T-helper 1 cell treated with Interleukin-12 subunit alpha and Interleukin-12 subunit beta and Interleukin-4 antibody, amounts not matched to agents 30 μg/mL and 1 μg/mL, for 36 hours (primary cell): ENCODE data around the gene C19orf67.
"Not testable (repeated sequence)": the region's sequence is repeated elsewhere in the genome, so short reads cannot be mapped to it uniquely, and the experiment has no call there.

Source experiments
- H3K27ac Mint-ChIP-seq: one replicate; pipeline ENCODE4 v1.8.0; 2021; ENCODE audit warnings: mild to moderate bottlenecking, mixed read lengths
- H3K27me3 Mint-ChIP-seq: one replicate; pipeline ENCODE4 v1.8.0; 2021; ENCODE audit warnings: low read depth, mixed read lengths
- H3K36me3 Mint-ChIP-seq: one replicate; pipeline ENCODE4 v1.8.0; 2021; ENCODE audit warnings: low read depth, mixed read lengths
- H3K4me1 Mint-ChIP-seq: one replicate; pipeline ENCODE4 v1.8.0; 2021; ENCODE audit warnings: low read depth, mixed read lengths
- H3K4me3 Mint-ChIP-seq: one replicate; pipeline ENCODE4 v1.8.0; 2021; ENCODE audit warnings: mild to moderate bottlenecking, moderate library complexity, mixed read lengths
- H3K9me3 Mint-ChIP-seq: one replicate; pipeline ENCODE4 v1.8.0; 2021; ENCODE audit warnings: mixed read lengths

C19orf67 gene

GRCh38 chr19:14061081-14061749, 24.4 kb downstream of the C19orf67 start:
- Mint-ChIP-seq H3K27me3 (peaks cover 48% of the 10 kb centered on the region), H3K27ac (no peak overlapping the region), H3K36me3 (no peaks in the 10 kb centered on the region), H3K4me1 (peaks cover 14% of the 10 kb centered on the region), H3K4me3 (no peak overlapping the region), H3K9me3 (no peaks in the 10 kb centered on the region)

- Mint-ChIP-seq H3K27me3 (peaks cover 48% of the 10 kb centered on the region), H3K36me3 (no peaks in the 10 kb centered on the region), H3K4me3 (no peak overlapping the region), H3K27ac (no peak overlapping the region), H3K4me1 (peaks cover 14% of the 10 kb centered on the region), H3K9me3 (no peaks in the 10 kb centered on the region)
Observed at GRCh38 chr19:14059652-14060155, 25.9 kb downstream of the C19orf67 start.

DNA sequence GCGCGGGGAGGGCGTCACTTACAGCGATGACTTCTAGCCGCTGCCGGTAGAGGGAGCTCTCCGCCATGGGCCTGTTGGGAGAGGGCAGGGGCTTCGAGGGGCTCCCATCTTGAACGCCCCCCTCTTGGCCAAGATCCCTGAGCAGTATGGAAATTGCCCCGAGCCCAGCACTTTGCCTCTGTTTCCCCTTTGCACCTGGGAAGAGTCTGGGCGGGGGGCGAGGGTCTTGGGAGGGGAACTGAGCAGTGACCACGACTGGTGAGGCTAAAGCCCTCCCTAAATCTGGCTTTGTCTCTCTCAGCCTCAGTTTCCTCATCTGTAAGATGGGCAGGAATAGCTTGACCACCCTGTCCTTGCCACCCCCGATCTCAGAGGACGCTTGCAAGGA, 26.5 kb downstream of the C19orf67 start:
- Mint-ChIP-seq H3K27me3 (peaks cover 48% of the 10 kb centered on the region), H3K36me3 (peaks cover 2% of the 10 kb centered on the region), H3K27ac (no peak overlapping the region), H3K4me3 (no peak overlapping the region), H3K4me1 (peaks cover 14% of the 10 kb centered on the region), H3K9me3 (no peaks in the 10 kb centered on the region)

DNA sequence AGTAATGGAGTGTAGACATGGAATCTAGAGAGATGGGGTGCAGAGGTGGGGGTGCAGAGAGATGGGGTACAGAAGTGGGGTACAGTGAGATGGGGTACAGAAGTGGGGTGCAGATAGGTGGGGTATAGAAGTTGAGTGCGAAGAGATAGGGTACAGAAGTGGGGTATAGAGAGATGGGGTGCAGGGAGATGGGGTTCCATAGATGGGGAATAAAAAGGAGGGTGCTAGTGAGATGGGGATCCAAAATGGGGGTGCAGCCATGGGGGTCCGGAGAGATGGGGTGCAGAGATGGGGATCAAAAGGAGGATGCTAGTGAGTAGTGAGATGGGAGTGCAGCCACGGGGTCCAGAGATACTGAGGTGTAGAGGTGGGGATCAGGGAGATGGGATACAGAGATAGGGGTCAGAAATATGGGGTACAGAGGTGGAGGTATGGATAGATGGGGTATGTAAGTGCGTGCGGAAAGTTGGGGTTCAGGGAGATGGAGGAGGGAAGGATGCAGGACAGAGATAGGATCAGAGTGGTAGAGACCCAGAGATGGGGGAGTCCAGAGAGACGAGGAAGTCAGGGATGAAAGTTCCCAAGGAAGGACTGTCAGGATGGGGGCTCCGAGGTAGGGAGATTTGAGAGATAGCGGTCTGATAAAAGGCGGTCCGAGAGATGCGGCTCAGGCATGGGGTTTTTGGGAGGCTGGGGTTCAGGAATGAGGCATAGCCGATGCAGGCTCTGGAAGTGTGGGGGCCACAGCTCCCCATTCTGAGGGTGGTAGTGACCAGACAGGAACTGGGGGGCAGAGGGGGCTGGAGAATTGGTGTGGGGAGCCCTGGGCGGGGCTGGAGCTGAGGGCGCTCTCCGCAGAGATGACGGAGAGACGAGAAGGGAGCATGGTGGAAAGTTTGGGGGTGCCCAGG, 27.1 kb downstream of the C19orf67 start:
- H3K27me3 Mint-ChIP-seq, result peaks cover 48% of the 10 kb centered on the region
- H3K4me3 Mint-ChIP-seq, result peak overlapping the region; percentile 46

DNA sequence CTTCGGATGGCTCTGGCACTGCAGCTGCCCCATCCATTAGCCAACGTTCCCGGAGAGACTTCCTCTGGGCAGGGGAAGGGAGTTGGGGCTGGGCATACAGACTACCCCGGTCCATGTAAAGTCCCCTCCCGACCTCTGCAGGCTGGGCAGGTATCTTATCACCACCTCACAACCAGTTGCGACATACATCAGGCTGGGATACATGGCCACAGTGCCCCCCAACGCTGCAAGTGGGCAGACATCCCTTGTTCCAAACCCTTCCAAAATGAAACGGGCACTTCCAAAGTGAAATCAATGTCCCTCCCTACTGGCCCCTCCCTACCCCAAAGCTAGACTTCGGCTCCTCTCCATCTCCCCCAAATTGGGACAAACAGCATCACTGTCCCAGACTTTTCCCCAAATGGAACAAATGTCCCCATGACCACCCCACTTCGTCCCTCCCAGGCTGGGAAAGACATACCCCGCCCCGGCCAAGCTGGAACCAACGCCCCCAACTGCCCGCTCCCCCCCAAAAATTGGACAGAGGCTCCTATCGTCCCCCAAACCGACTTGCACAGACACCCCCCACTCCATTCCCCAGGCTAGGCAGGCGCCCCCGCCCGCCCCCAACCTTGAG, 28.7 kb downstream of the C19orf67 start:
- Mint-ChIP-seq H3K36me3 (peaks cover 16% of the 10 kb centered on the region), H3K4me1 (peaks cover 14% of the 10 kb centered on the region), H3K27ac (no peak overlapping the region), H3K27me3 (peaks cover 48% of the 10 kb centered on the region), H3K4me3 (peak overlapping the region; percentile 53), H3K9me3 (peaks cover 5% of the 10 kb centered on the region)

More for the DNA sequence above, 27.1 kb downstream of the C19orf67 start:
- H3K9me3 Mint-ChIP-seq, result no peaks in the 10 kb centered on the region
- H3K27ac Mint-ChIP-seq, result peak overlapping the region; percentile 38
- peaks cover 5% of the 10 kb centered on the region for H3K36me3 Mint-ChIP-seq
- peaks cover 14% of the 10 kb centered on the region for H3K4me1 Mint-ChIP-seq

DNA sequence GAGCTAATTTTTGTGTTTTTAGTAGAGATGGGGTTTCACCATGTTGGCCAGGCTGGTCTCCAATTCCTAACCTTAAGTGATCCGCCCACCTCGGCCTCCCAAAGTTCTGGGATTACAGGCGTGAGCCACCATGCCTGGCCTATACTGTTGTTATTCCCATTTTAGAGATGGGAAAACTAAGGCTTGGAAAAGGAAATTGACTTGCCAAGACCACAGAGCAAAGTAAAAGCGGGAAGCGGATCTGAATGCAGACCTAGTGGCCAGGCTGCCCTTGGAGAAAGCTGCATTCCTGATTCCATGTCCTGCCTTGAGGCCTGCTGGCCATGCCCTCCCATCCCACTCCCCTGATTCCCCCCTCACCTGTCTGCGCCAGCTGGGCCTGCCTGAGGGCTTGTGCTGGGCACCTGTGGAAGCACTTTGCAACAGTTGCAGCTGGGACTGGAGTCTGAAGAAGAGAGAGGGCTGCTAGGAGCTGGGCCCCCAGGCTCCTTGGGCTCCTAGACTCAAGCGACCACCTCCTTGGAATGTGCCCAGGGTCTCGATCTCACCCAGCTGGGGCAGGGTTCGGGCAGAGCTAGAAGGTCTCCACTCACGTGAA, 29.4 kb downstream of the C19orf67 start:
- peaks cover 19% of the 10 kb centered on the region for H3K36me3 Mint-ChIP-seq
- H3K4me1 Mint-ChIP-seq, result peaks cover 14% of the 10 kb centered on the region
- peaks cover 44% of the 10 kb centered on the region for H3K27me3 Mint-ChIP-seq
- H3K9me3 Mint-ChIP-seq, result peaks cover 5% of the 10 kb centered on the region
- no peak overlapping the region for H3K27ac Mint-ChIP-seq
- H3K4me3 Mint-ChIP-seq, result no peak overlapping the region

DNA sequence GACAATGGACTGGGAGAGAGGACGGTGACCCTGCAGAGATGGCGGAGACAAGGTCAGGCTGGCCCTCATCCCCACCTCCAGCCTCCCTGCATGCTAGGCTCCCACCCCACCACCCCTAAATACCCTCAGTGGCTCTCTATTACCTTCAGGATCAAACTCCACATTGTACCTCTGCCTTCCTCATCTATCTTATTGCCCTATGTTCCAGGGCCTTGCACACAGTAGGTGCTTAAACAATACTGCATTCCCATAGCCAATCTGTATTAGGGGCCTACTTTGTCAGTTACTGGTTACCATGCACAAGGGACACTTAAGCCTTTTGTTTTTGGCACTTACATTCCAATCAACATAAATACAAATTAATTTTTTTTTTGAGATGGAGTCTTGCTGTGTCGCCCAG, 30.2 kb downstream of the C19orf67 start:
- H3K4me3 Mint-ChIP-seq, result no peak overlapping the region
- no peak overlapping the region for H3K27ac Mint-ChIP-seq

GRCh38 chr19:14054721-14055120, 30.9 kb downstream of the C19orf67 start:
- H3K4me1 Mint-ChIP-seq, result peaks cover 16% of the 10 kb centered on the region
- peaks cover 5% of the 10 kb centered on the region for H3K9me3 Mint-ChIP-seq
- H3K36me3 Mint-ChIP-seq, result peaks cover 28% of the 10 kb centered on the region
- H3K27ac Mint-ChIP-seq, result no peak overlapping the region
- H3K4me3 Mint-ChIP-seq, result no peak overlapping the region
- H3K27me3 Mint-ChIP-seq, result peaks cover 30% of the 10 kb centered on the region

More for the DNA sequence above, 30.2 kb downstream of the C19orf67 start:
- peaks cover 14% of the 10 kb centered on the region for H3K4me1 Mint-ChIP-seq
- H3K36me3 Mint-ChIP-seq, result peaks cover 24% of the 10 kb centered on the region
- H3K9me3 Mint-ChIP-seq, result peaks cover 5% of the 10 kb centered on the region
- peaks cover 36% of the 10 kb centered on the region for H3K27me3 Mint-ChIP-seq

- peaks cover 30% of the 10 kb centered on the region for H3K36me3 Mint-ChIP-seq
- peak overlapping the region; percentile 8 for H3K27ac Mint-ChIP-seq
- H3K4me1 Mint-ChIP-seq, result peaks cover 16% of the 10 kb centered on the region
- H3K27me3 Mint-ChIP-seq, result peaks cover 23% of the 10 kb centered on the region
- peaks cover 5% of the 10 kb centered on the region for H3K9me3 Mint-ChIP-seq
- no peak overlapping the region for H3K4me3 Mint-ChIP-seq
Observed at GRCh38 chr19:14054099-14054498, 31.5 kb downstream of the C19orf67 start.

- Mint-ChIP-seq H3K36me3 (peaks cover 34% of the 10 kb centered on the region), H3K4me3 (no peak overlapping the region), H3K4me1 (peaks cover 12% of the 10 kb centered on the region)
Observed at GRCh38 chr19:14053500-14053899, 32.1 kb downstream of the C19orf67 start.

GRCh38 chr19:14053032-14053431, 32.6 kb downstream of the C19orf67 start:
- peaks cover 7% of the 10 kb centered on the region for H3K4me1 Mint-ChIP-seq
- no peak overlapping the region for H3K27ac Mint-ChIP-seq

More at GRCh38 chr19:14053500-14053899, 32.1 kb downstream of the C19orf67 start:
- no peak overlapping the region for H3K27ac Mint-ChIP-seq
- peaks cover 5% of the 10 kb centered on the region for H3K9me3 Mint-ChIP-seq
- H3K27me3 Mint-ChIP-seq, result peaks cover 17% of the 10 kb centered on the region

DNA sequence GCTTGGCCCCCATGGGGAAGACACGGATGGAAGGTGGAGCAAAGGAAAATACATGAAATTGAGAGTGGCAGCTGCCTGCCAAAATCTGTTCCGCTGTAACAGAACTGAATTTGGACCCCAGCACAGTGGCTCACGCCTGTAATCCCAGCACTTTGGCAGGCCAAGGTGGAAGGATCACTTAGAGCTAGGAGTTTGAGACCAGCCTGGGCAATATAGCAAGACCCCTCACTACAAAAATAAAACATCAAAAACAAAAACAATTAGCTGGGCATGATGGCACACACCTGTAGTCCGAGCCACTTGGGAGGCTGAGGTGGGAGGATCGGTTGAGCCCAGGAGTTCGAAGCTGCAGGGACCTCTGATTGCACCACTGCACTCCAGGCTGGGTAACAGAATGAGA, 33.1 kb downstream of the C19orf67 start:
- Mint-ChIP-seq H3K4me3 (no peak overlapping the region), H3K36me3 (peaks cover 38% of the 10 kb centered on the region), H3K27ac (no peak overlapping the region), H3K4me1 (peaks cover 2% of the 10 kb centered on the region), H3K27me3 (peaks cover 8% of the 10 kb centered on the region), H3K9me3 (peaks cover 5% of the 10 kb centered on the region)

More at GRCh38 chr19:14053032-14053431, 32.6 kb downstream of the C19orf67 start:
- no peak overlapping the region for H3K4me3 Mint-ChIP-seq
- peaks cover 13% of the 10 kb centered on the region for H3K27me3 Mint-ChIP-seq
- H3K36me3 Mint-ChIP-seq, result peaks cover 38% of the 10 kb centered on the region
- H3K9me3 Mint-ChIP-seq, result peaks cover 5% of the 10 kb centered on the region

DNA sequence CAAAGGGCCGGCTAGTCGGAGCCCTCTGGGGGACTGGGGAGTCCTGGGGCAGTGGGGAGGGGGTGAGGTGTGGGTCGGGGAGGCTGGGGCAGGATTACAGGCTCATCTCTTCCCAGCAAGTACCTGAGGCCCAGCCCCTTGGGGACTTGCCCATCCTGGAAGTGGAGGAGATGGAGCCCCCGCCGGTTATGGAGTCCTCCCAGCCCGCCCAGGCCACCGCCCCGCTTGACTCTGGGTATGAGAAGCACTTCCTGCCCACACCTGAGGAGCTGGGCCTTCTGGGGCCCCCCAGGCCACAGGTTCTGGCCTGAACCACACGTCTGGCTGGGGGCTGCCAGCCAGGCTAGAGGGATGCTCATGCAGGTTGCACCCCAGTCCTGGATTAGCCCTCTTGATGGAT, 33.6 kb downstream of the C19orf67 start:
- Mint-ChIP-seq H3K4me3 (no peak overlapping the region), H3K4me1 (peaks cover 2% of the 10 kb centered on the region), H3K27me3 (peaks cover 6% of the 10 kb centered on the region), H3K9me3 (peaks cover 5% of the 10 kb centered on the region), H3K27ac (no peak overlapping the region), H3K36me3 (peaks cover 41% of the 10 kb centered on the region)

DNA sequence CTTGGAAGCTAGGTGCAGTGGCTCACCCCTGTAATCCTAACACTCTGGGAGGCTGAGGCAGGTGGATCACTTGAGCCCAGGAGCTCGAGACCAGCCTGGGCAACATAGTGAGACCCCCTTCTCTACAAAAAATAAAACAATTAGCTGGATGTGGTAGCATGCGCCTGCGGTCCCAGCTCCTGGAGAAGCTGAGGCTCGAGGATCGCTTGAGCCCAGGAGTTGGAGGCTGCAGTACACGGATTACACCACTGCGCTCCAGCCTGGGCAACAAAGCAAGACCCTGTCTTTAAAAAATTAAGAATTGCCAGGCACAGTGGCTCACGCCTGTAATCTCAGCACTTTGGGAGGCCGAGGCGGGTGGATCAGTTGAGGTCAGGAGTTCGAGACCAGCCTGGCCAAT, 34.6 kb downstream of the C19orf67 start:
- H3K4me1 Mint-ChIP-seq, H3K4me3 Mint-ChIP-seq, H3K27me3 Mint-ChIP-seq, H3K9me3 Mint-ChIP-seq, H3K27ac Mint-ChIP-seq: not testable (repeated sequence)
- H3K36me3 Mint-ChIP-seq, result peaks cover 47% of the 10 kb centered on the region
